Esophagus squamous epithelium (tissue), 5 donors: ENCODE measurements around the gene GALNS. TPM values are rescaled to one million over a fixed set of nuclear protein-coding genes. Genes with fewer than 3 reads are reported as not detected.

ENCODE experiments used
- DNase-seq: peaks from one replicate; lab custom pipeline; 2025; lab: John Stamatoyannopoulos, UW
- H3K27ac ChIP-seq, 4 donors: fragments of 200-600 bp; sonication (generic); one replicate each; pipeline ENCODE4 v1.5.1; 2016 to 2019; ENCODE audit warnings: mild to moderate bottlenecking in 1 of 4
- H3K27me3 ChIP-seq, 4 donors: fragments of 200-600 bp; sonication (generic); 1 replicate in 3 of 4; 2 replicates in 1 of 4; pipeline versions ENCODE4 v1.5.1 to v1.6.0; 2017 to 2021; ENCODE audit warnings: antibody characterized with exemption in 1 of 4
- H3K36me3 ChIP-seq, 3 donors: fragments of 200-600 bp; sonication (generic); one replicate each; pipeline ENCODE4 v1.5.1; 2016 to 2019
- H3K4me1 ChIP-seq, 3 donors: fragments of 200-600 bp; sonication (generic); one replicate each; pipeline ENCODE4 v1.5.1; 2017 to 2019
- H3K4me3 ChIP-seq, 4 donors: fragments of 200-600 bp; sonication (generic); 1 replicate in 3 of 4; 2 replicates in 1 of 4; pipeline ENCODE4 v1.5.1; 2016 to 2019; ENCODE audit warnings: mild to moderate bottlenecking in 2 of 4, moderate library complexity in 1 of 4
- H3K9me3 ChIP-seq, 3 donors: fragments of 200-600 bp; sonication (generic); one replicate each; pipeline ENCODE4 v1.5.1; 2016 to 2019
- POLR2A ChIP-seq, 4 donors: fragments of 450-650 bp; IDR thresholded peaks; one replicate each; pipeline ENCODE4 v1.6.1; 2017; ENCODE audit warnings: antibody characterized with exemption in 4 of 4, mild to moderate bottlenecking in 4 of 4, moderate library complexity in 3 of 4
- WGBS, 2 donors: methylation state at CpG; one replicate each; pipeline ENCODE4 v1.1.5; 2018; 5-methylcytosine and 5-hydroxymethylcytosine counted together
- intact Hi-C: fragments of 100-400 bp; cut with DNase I; formaldehyde crosslinking; loops from one replicate; pipeline ENCODE4 v1.15.0; 2022
- total RNA-seq, 4 donors: library from RNA; depleted of rRNA; stranded (reverse); fragments of >200 nt; gene quantifications; one replicate each; pipeline ENCODE4 v1.1.0, GENCODE V29; 2016
- TF ChIP-seq, protein P1 (sequence below), 6 experiments: fragments of 450-650 bp in 4 of 6; fragments of 200-600 bp in 2 of 6; sonication (generic) in 2 of 6; IDR thresholded peaks; one replicate each; pipeline ENCODE4 v1.5.1; 2016 to 2019; ENCODE audit warnings: antibody characterized with exemption in 6 of 6, mild to moderate bottlenecking in 4 of 6, moderate library complexity in 4 of 6
- donor health status: DM: yes; HTN: yes; CAD: no.

Gene GALNS
- total RNA-seq, 4 donors from 2014 or later, result 9.5 to 24.2 (median 20.5) TPM

DNA sequence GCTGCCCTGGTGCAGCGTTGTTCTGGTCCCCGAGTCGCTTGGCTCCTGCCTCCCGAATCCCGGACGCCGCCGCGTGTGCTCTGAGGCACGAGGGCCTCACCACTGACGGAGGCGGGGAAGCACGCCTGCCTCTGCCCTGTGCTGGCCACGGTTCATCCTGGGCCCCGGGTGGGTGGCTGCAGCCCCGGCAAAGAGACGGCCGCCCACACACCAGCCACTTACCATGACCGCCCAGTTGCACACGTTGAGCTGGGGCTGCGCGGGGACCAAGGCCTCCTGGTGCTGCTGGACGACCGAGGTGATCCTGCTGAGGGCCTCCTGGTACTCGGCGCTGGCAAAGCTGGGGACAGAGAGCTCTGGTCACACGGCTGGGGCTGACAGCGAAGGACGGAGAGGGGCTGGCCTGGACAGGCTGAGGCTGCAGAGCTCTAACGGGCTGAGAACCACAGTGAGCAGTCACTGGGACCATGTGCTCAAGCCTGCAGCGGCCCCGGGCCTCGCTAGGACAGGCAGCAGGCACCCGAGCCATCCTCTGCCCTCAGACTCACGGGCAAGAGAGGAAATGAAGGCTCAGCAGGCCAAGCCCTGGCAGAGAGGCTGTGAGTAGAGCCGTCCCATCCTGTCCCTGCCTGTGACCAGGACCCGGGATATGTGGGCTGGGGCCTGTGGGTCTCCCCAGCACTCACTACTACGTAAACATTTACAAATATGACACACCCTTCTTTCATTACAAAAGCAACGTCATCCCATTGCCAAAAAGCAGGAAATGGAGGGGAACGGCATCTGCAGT, 38.8 kb downstream of the GALNS start:
- H3K27me3 ChIP-seq, result no peaks in the 10 kb centered on the region
- H3K9me3 ChIP-seq, result no peaks in the 10 kb centered on the region
- intact Hi-C loops, result loop anchor here (10.0 kb wide), 1 partner anchor 347 kb away; no protein-coding TSS in a partner anchor
- 49% methylated on average over 4 of the region's 40 CpGs; no CpG with 5 or more reads in 1 of the 2 donors for WGBS, 2 donors
- TF ChIP-seq POLR2A (IDR thresholded peaks at IDR 0.05), result no peak
- TF ChIP-seq, protein P1, sequence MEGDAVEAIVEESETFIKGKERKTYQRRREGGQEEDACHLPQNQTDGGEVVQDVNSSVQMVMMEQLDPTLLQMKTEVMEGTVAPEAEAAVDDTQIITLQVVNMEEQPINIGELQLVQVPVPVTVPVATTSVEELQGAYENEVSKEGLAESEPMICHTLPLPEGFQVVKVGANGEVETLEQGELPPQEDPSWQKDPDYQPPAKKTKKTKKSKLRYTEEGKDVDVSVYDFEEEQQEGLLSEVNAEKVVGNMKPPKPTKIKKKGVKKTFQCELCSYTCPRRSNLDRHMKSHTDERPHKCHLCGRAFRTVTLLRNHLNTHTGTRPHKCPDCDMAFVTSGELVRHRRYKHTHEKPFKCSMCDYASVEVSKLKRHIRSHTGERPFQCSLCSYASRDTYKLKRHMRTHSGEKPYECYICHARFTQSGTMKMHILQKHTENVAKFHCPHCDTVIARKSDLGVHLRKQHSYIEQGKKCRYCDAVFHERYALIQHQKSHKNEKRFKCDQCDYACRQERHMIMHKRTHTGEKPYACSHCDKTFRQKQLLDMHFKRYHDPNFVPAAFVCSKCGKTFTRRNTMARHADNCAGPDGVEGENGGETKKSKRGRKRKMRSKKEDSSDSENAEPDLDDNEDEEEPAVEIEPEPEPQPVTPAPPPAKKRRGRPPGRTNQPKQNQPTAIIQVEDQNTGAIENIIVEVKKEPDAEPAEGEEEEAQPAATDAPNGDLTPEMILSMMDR (IDR thresholded peaks at IDR 0.05), result no peak
- H3K27ac ChIP-seq, result no peak overlapping the region
- H3K4me3 ChIP-seq, result no peak overlapping the region
- peaks cover 6 to 29% (median 11%) of the 10 kb centered on the region in 3 donors for H3K36me3 ChIP-seq
- no peak for DNase-seq
- H3K4me1 ChIP-seq, result peaks cover 9 to 27% (median 10%) of the 10 kb centered on the region in 3 donors

DNA sequence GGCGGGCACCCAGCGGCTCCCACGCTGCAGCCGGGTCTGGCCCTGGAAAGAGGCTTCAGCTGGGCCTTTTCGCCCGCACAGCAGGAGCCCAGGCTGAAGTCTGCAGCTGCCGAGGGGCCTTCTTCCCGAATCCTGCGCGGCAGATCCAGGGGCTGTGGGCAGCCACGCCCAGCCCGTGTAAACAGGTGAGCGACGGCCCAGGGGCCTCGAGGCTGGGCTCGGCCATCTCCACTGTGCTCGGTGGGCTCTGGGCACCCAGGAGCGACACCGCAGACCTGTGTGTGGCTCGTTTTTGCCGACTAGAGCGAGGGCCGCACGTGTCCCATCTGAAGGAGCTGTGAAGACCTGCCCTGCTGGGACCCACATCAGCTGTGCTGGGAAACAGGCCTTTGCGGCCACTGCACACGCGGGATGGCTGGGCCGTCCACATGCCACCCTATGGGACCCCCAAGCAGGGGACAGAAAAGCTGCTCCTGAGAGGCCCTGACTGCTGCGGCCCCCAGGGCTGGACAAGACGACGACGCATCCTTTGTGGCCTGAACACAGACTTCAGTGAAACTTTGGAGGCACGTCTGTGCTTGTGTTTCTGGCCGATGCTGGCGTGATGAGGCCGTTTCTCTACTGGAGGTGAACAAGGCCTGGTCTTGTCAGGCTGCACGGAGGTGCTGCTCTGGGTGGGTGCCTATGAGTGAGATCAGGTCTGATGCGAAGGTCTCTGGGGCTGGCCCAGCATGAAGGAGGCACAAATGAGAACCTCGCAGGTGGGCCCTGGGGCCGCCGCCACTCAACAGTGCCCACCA, 39.8 kb downstream of the GALNS start:
- H3K36me3 ChIP-seq, result peaks cover 0 to 19% (median 5%) of the 10 kb centered on the region in 3 donors
- H3K9me3 ChIP-seq, result no peaks in the 10 kb centered on the region
- TF ChIP-seq, protein P1 (IDR thresholded peaks at IDR 0.05), result no peak
- no peak for TF ChIP-seq POLR2A (IDR thresholded peaks at IDR 0.05)
- intact Hi-C loops, result loop anchor here (10.0 kb wide), 1 partner anchor 348 kb away; no protein-coding TSS in a partner anchor
- H3K27ac ChIP-seq, result no peak overlapping the region
- no peak for DNase-seq
- H3K4me3 ChIP-seq, result no peak overlapping the region
- H3K4me1 ChIP-seq, result peaks cover 16 to 38% (median 20%) of the 10 kb centered on the region in 3 donors
- WGBS, 2 donors, result 86% methylated on average over 4 of the region's 41 CpGs; no CpG with 5 or more reads in 1 of the 2 donors
- H3K27me3 ChIP-seq, result no peaks in the 10 kb centered on the region

DNA sequence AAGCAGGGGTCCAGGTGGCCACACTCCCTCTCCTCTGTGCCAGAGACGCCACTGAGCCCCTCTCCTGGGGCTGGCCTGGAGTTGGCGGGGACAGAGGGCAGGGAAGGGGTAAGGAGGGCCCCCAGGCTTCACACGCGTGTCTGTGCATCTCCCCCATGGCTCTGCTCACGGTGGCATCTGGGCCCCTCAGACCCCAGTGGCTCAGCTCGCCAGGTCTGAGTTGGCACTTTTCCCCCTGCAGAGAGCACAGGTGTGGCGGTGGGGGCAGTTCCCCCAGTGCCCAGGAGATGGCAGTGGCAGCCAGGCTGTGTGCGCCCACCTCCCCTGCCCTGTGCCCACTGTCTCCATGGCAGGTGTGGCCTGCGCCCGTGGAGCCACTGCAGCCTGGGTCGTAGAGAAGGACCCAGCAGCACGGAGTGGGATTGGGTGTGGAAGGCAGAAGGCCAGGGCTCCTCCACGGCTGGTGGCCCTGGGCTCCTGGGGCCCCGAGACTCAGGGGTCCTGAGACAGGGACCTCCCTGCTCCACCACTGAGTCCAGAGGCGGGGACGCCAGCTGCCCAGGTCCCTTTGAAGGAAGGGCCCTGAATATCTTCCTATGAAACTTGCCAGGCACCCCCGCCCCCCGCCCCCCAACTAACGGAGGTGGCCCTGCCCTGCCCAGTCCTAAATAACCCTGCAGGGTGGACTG, 40.7 kb downstream of the GALNS start:
- Histone ChIP-seq H3K9me3 (no peaks in the 10 kb centered on the region), H3K27ac (no peak overlapping the region), H3K27me3 (no peaks in the 10 kb centered on the region), H3K36me3 (peaks cover 0 to 10% (median 0%) of the 10 kb centered on the region in 3 donors), H3K4me1 (peaks cover 17 to 44% (median 25%) of the 10 kb centered on the region in 3 donors), H3K4me3 (no peak overlapping the region)
- WGBS, 2 donors, result no CpG with 5 or more reads among the region's 19 CpGs
- intact Hi-C loops, result loop anchor here (10.0 kb wide), 1 partner anchor 349 kb away; no protein-coding TSS in a partner anchor
- TF ChIP-seq, protein P1 (IDR thresholded peaks at IDR 0.05), result peak; percentile 59 to 90 (median 72)
- no peak for TF ChIP-seq POLR2A (IDR thresholded peaks at IDR 0.05)
- DNase-seq, result no peak

DNA sequence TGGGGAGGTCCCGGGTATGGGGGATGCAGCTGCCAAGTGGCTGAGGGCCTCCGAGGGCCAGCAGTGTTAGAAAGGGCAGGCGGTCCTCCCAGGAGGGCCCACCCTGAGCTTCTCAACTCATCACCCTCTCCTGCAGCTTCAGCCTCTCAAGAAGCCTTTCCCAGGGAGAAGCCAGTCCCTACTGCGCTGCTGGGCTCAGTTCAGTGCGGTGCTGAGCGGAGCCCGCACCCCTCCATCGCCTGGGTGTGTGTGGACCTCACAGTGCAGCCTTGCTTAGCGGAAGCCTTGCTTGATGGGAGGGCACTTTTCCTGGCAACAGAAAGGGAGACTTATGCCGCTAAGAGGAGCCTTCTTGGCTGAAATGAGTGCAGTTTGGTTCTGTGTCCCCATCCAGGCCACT, 41.5 kb downstream of the GALNS start:
- Histone ChIP-seq H3K4me3 (no peak overlapping the region), H3K27ac (no peak overlapping the region), H3K9me3 (no peaks in the 10 kb centered on the region), H3K36me3 (peaks cover 0 to 2% (median 0%) of the 10 kb centered on the region in 3 donors), H3K4me1 (peaks cover 25 to 52% (median 34%) of the 10 kb centered on the region in 3 donors), H3K27me3 (no peaks in the 10 kb centered on the region)
- TF ChIP-seq POLR2A (IDR thresholded peaks at IDR 0.05), result no peak
- TF ChIP-seq, protein P1 (IDR thresholded peaks at IDR 0.05), result no peak
- WGBS, 2 donors, result 87 to 90% methylated on average over 2 to 5 of the region's 10 CpGs
- DNase-seq, result no peak
- intact Hi-C loops, result loop anchor here (10.0 kb wide), 1 partner anchor 350 kb away; no protein-coding TSS in a partner anchor
